Esophagus (tissue), 2 donors: ENCODE results near the gene MEA1. TPM values are rescaled to one million over a fixed set of nuclear protein-coding genes. Genes with fewer than 3 reads are reported as not detected.

ENCODE experiments used
- H3K27ac ChIP-seq, 2 donors: one replicate each; pipeline ENCODE4 v1.5.1; 2013; ENCODE audit warnings: low read depth in 2 of 2, mild to moderate bottlenecking in 2 of 2, inconsistent platforms in 1 of 2, low read length in 1 of 2, moderate library complexity in 1 of 2
- H3K27me3 ChIP-seq, 2 donors: one replicate each; pipeline ENCODE4 v1.6.1; 2013; ENCODE audit warnings: low read length in 2 of 2, control low read depth in 1 of 2, mild to moderate bottlenecking in 1 of 2; ENCODE audit not compliant: insufficient read depth in 2 of 2, control insufficient read depth in 1 of 2
- H3K36me3 ChIP-seq, 2 donors: one replicate each; pipeline ENCODE4 v1.6.1; 2013; ENCODE audit warnings: low read length in 1 of 2; ENCODE audit not compliant: control insufficient read depth in 2 of 2, insufficient read depth in 2 of 2
- H3K4me1 ChIP-seq, 2 donors: one replicate each; pipeline ENCODE4 v1.6.1; 2013; ENCODE audit warnings: low read length in 1 of 2; ENCODE audit not compliant: control insufficient read depth in 2 of 2, insufficient read depth in 2 of 2
- H3K4me3 ChIP-seq, 2 donors: one replicate each; pipeline ENCODE4 v1.5.1; 2013; ENCODE audit warnings: low read length in 2 of 2, mild to moderate bottlenecking in 2 of 2, low read depth in 1 of 2, moderate library complexity in 1 of 2
- H3K9me3 ChIP-seq, 2 donors: one replicate each; pipeline ENCODE4 v1.6.1; 2013; ENCODE audit warnings: mild to moderate bottlenecking in 2 of 2, low read depth in 1 of 2, low read length in 1 of 2, moderate library complexity in 1 of 2; ENCODE audit not compliant: control insufficient read depth in 2 of 2, insufficient read depth in 1 of 2
- WGBS, 2 donors: extraction: QIAGEN DNeasy Blood & Tissue Kit; methylation state at CpG; one replicate each; pipeline ENCODE4 v1.1.7; 2013; 5-methylcytosine and 5-hydroxymethylcytosine counted together
- polyA plus RNA-seq, 2 donors: library from polyadenylated mRNA; stranded (reverse); fragments of 200-250 nt; gene quantifications; one replicate each; pipeline ENCODE4 v1.2.3, GENCODE V29; 2013
- donor health status: healthy with polysubstance abuse.
- donor health status: Bipolar disorder and iron deficiency.

MEA1 gene
- polyA plus RNA-seq, 2 donors = 83.0 to 95.6 TPM

GRCh38 chr6:42979523-42980177, 34.1 kb downstream of the MEA1 start:
- Histone ChIP-seq H3K4me1 (peaks cover 3 to 11% of the 10 kb centered on the region in 2 donors), H3K9me3 (no peaks in the 10 kb centered on the region), H3K4me3 (peak overlapping the region; percentile 71 to 97), H3K27me3 (no peaks in the 10 kb centered on the region), H3K36me3 (no peaks in the 10 kb centered on the region), H3K27ac (peak overlapping the region; percentile 87 to 90)
- WGBS, 2 donors = 37 to 43% methylated on average over 9 of the region's 9 CpGs

- no peaks in the 10 kb centered on the region for H3K9me3 ChIP-seq
- no peaks in the 10 kb centered on the region for H3K36me3 ChIP-seq
- peaks cover 3 to 12% of the 10 kb centered on the region in 2 donors for H3K4me1 ChIP-seq
- peak within 1 kb of the TSS; percentile 71 to 97 for H3K4me3 ChIP-seq
- peak within 1 kb of the TSS; percentile 87 to 90 for H3K27ac ChIP-seq
- H3K27me3 ChIP-seq = no peaks in the 10 kb centered on the region
- 0% methylated on average over 48 to 59 of the region's 59 CpGs for WGBS, 2 donors
Measured at GRCh38 chr6:42978839-42979522, 34.8 kb downstream of the MEA1 start, which contains the start of gene PEX6. Gene PEX6, minus strand, starts transcription at chr6:42979181. Its CDS starts 31 bp downstream, at chr6:42979150.

- peaks cover 0 to 10% of the 10 kb centered on the region in 2 donors for H3K4me1 ChIP-seq
- peak overlapping the region; percentile 71 to 97 for H3K4me3 ChIP-seq
- 0% methylated on average over 28 of the region's 28 CpGs for WGBS, 2 donors
- peak overlapping the region; percentile 87 to 90 for H3K27ac ChIP-seq
- no peaks in the 10 kb centered on the region for H3K9me3 ChIP-seq
- no peaks in the 10 kb centered on the region for H3K27me3 ChIP-seq
- no peaks in the 10 kb centered on the region for H3K36me3 ChIP-seq
Measured at GRCh38 chr6:42978487-42978838, 35.3 kb downstream of the MEA1 start.

GRCh38 chr6:42974919-42975505, 38.7 kb downstream of the MEA1 start:
- Histone ChIP-seq H3K9me3 (no peaks in the 10 kb centered on the region), H3K36me3 (no peaks in the 10 kb centered on the region), H3K27me3 (no peaks in the 10 kb centered on the region), H3K4me3 (no peak overlapping the region), H3K4me1 (peaks cover 0 to 11% of the 10 kb centered on the region in 2 donors), H3K27ac (no peak overlapping the region)
- 62 to 63% methylated on average over 5 of the region's 5 CpGs for WGBS, 2 donors

- WGBS, 2 donors = 86 to 92% methylated on average over 3 of the region's 3 CpGs
- no peaks in the 10 kb centered on the region for H3K27me3 ChIP-seq
- no peak overlapping the region for H3K27ac ChIP-seq
- H3K36me3 ChIP-seq = peaks cover 4 to 6% of the 10 kb centered on the region in 2 donors
- H3K4me3 ChIP-seq = no peak overlapping the region
- no peaks in the 10 kb centered on the region for H3K9me3 ChIP-seq
- peaks cover 0 to 7% of the 10 kb centered on the region in 2 donors for H3K4me1 ChIP-seq
Measured at GRCh38 chr6:42973926-42974325, 39.8 kb downstream of the MEA1 start.

- H3K4me3 ChIP-seq = no peak overlapping the region
- H3K36me3 ChIP-seq = peaks cover 12 to 20% of the 10 kb centered on the region in 2 donors
Measured at GRCh38 chr6:42971746-42972327, 41.9 kb downstream of the MEA1 start.

GRCh38 chr6:42970871-42971612, 42.7 kb downstream of the MEA1 start:
- Histone ChIP-seq H3K4me1 (peaks cover 0 to 7% of the 10 kb centered on the region in 2 donors), H3K27me3 (no peaks in the 10 kb centered on the region), H3K4me3 (no peak overlapping the region), H3K9me3 (no peaks in the 10 kb centered on the region), H3K27ac (peak overlapping the region in 1 of 2 donors; percentile 34), H3K36me3 (peaks cover 12 to 26% of the 10 kb centered on the region in 2 donors)
- WGBS, 2 donors = 63 to 77% methylated on average over 4 of the region's 4 CpGs

More at GRCh38 chr6:42971746-42972327, 41.9 kb downstream of the MEA1 start:
- Histone ChIP-seq H3K4me1 (peaks cover 0 to 7% of the 10 kb centered on the region in 2 donors), H3K9me3 (no peaks in the 10 kb centered on the region), H3K27me3 (no peaks in the 10 kb centered on the region), H3K27ac (no peak overlapping the region)
- WGBS, 2 donors = 85 to 91% methylated on average over 3 of the region's 3 CpGs

GRCh38 chr6:42969934-42970333, 43.8 kb downstream of the MEA1 start:
- Histone ChIP-seq H3K9me3 (no peaks in the 10 kb centered on the region), H3K4me1 (peaks cover 0 to 7% of the 10 kb centered on the region in 2 donors), H3K36me3 (peaks cover 12 to 34% of the 10 kb centered on the region in 2 donors), H3K27me3 (no peaks in the 10 kb centered on the region), H3K4me3 (no peak overlapping the region), H3K27ac (no peak overlapping the region)
- 86 to 95% methylated on average over 4 of the region's 4 CpGs for WGBS, 2 donors

- Histone ChIP-seq H3K36me3 (peaks cover 12 to 38% of the 10 kb centered on the region in 2 donors), H3K9me3 (no peaks in the 10 kb centered on the region), H3K27me3 (no peaks in the 10 kb centered on the region), H3K27ac (no peak overlapping the region), H3K4me1 (peaks cover 0 to 7% of the 10 kb centered on the region in 2 donors), H3K4me3 (no peak overlapping the region)
- 92 to 93% methylated on average over 2 of the region's 2 CpGs for WGBS, 2 donors
Measured at GRCh38 chr6:42969431-42969830, 44.3 kb downstream of the MEA1 start.
